Natural killer cell (primary cell): ENCODE measurements around the gene HECTD4. TPM values are rescaled to one million over a fixed set of nuclear protein-coding genes. Genes with fewer than 3 reads are reported as not detected.

ENCODE experiments used
- ATAC-seq, 3 donors: fragments of 150-1000 bp in 2 of 3; fragments of 200-7000 bp in 1 of 3; cut with Tn5 transposase; 1 replicate in 1 of 3; 2 replicates in 2 of 3; pipeline ENCODE4 v1.10.0; 2021; ENCODE audit warnings: mild to moderate bottlenecking in 2 of 3, moderate library complexity in 2 of 3
- DNase-seq, 2 donors: peaks; one replicate each; pipeline versions ENCODE4 v3.0.0 to v3.0.0-alpha.2; 2013 to 2021; ENCODE audit warnings: mixed read lengths in 1 of 2
- H3K27ac ChIP-seq: one replicate; pipeline ENCODE4 v1.5.1; 2013; ENCODE audit warnings: mild to moderate bottlenecking, low read length
- H3K27me3 ChIP-seq: one replicate; pipeline ENCODE4 v1.6.1; 2013; ENCODE audit warnings: low read length; ENCODE audit not compliant: control insufficient read depth, insufficient read depth
- H3K36me3 ChIP-seq: one replicate; pipeline ENCODE4 v1.6.1; 2013; ENCODE audit warnings: low read length; ENCODE audit not compliant: control insufficient read depth, insufficient read depth
- H3K4me1 ChIP-seq: one replicate; pipeline ENCODE4 v1.6.1; 2013; ENCODE audit warnings: low read length; ENCODE audit not compliant: control insufficient read depth, insufficient read depth
- H3K4me3 ChIP-seq: one replicate; pipeline ENCODE4 v1.5.1; 2013; ENCODE audit warnings: low read length
- H3K9me3 ChIP-seq: one replicate; pipeline ENCODE4 v1.6.1; 2013; ENCODE audit warnings: low read length; ENCODE audit not compliant: control insufficient read depth, insufficient read depth
- H3K27ac Mint-ChIP-seq, 2 donors: one replicate each; pipeline ENCODE4 v1.8.0; 2022; ENCODE audit warnings: mild to moderate bottlenecking in 2 of 2, mixed read lengths in 2 of 2, moderate library complexity in 1 of 2
- H3K27me3 Mint-ChIP-seq, 2 donors: one replicate each; pipeline ENCODE4 v1.8.0; 2022; ENCODE audit warnings: low read depth in 2 of 2, mixed read lengths in 2 of 2
- H3K36me3 Mint-ChIP-seq: one replicate; pipeline ENCODE4 v1.8.0; 2022; ENCODE audit warnings: mixed read lengths
- H3K4me1 Mint-ChIP-seq, 2 donors: one replicate each; pipeline ENCODE4 v1.8.0; 2022; ENCODE audit warnings: mixed read lengths in 2 of 2
- H3K4me3 Mint-ChIP-seq: one replicate; pipeline ENCODE4 v1.8.0; 2022; ENCODE audit warnings: mild to moderate bottlenecking, moderate library complexity, mixed read lengths
- H3K9me3 Mint-ChIP-seq, 2 donors: one replicate each; pipeline ENCODE4 v1.8.0; 2022; ENCODE audit warnings: mixed read lengths in 2 of 2
- WGBS: methylation state at CpG from one replicate; pipeline ENCODE4 v1.1.7; 2013; ENCODE audit warnings: missing lambda C conversion rate; ENCODE audit not compliant: insufficient coverage; 5-methylcytosine and 5-hydroxymethylcytosine counted together
- intact Hi-C: fragments of 100-400 bp; cut with micrococcal nuclease; formaldehyde crosslinking; loops from one replicate; pipeline ENCODE4 v1.14.2; 2022
- total RNA-seq, 4 donors: library from RNA; stranded (reverse); fragments of 120-200 nt in 1 of 4; gene quantifications; one replicate each; pipeline versions ENCODE4 v1.2.3 to v1.2.4, GENCODE V29; 2013 to 2022
- TF ChIP-seq, protein P1 (sequence below): fragments of 200-600 bp; IDR thresholded peaks from one replicate; pipeline ENCODE4 v1.8.0; 2022; ENCODE audit warnings: antibody characterized with exemption

Gene HECTD4
- total RNA-seq, 3 donors from 2014 or later (not counting 1 experiment from before 2014, with no cell fraction given) = 66.9 to 82.6 (median 79.2) TPM

DNA sequence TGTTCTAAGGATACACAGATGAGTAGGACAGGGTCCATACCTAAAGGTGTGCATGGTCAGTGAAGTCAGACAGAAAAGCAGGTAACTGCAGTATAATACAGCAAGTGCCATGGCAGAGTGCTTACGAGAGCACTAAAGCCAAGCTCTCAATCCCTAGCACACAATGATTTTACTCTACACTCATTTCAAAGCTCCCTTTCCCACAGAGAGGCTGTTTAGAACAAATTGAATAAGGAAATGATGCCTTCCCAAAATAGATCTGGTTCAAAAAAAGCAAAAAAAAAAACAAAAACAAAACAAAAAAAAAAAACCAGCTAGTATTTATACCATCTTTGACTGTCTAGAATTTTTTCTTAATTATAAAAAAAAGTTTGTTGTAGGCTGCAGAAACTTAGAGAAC lies 74.1 kb downstream of the HECTD4 start:
- intact Hi-C loops = no loop called here
- Mint-ChIP-seq H3K27ac (no peak overlapping the region), H3K4me1 (peaks cover 3% of the 10 kb centered on the region in 2 donors), H3K27me3 (no peaks in the 10 kb centered on the region), H3K4me3 (no peak overlapping the region), H3K9me3 (no peaks in the 10 kb centered on the region), H3K36me3 (peaks cover 13% of the 10 kb centered on the region)
- TF ChIP-seq, protein P1, sequence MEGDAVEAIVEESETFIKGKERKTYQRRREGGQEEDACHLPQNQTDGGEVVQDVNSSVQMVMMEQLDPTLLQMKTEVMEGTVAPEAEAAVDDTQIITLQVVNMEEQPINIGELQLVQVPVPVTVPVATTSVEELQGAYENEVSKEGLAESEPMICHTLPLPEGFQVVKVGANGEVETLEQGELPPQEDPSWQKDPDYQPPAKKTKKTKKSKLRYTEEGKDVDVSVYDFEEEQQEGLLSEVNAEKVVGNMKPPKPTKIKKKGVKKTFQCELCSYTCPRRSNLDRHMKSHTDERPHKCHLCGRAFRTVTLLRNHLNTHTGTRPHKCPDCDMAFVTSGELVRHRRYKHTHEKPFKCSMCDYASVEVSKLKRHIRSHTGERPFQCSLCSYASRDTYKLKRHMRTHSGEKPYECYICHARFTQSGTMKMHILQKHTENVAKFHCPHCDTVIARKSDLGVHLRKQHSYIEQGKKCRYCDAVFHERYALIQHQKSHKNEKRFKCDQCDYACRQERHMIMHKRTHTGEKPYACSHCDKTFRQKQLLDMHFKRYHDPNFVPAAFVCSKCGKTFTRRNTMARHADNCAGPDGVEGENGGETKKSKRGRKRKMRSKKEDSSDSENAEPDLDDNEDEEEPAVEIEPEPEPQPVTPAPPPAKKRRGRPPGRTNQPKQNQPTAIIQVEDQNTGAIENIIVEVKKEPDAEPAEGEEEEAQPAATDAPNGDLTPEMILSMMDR = no peak
- H3K4me3 ChIP-seq = no peak overlapping the region
- no peaks in the 10 kb centered on the region for H3K4me1 ChIP-seq
- no peaks in the 10 kb centered on the region for H3K27me3 ChIP-seq
- peaks cover 38% of the 10 kb centered on the region for H3K36me3 ChIP-seq
- no peak for ATAC-seq
- WGBS = 100% methylated on average over 1 of the region's 1 CpG
- H3K9me3 ChIP-seq = no peaks in the 10 kb centered on the region
- no peak for DNase-seq
- H3K27ac ChIP-seq = no peak overlapping the region

DNA sequence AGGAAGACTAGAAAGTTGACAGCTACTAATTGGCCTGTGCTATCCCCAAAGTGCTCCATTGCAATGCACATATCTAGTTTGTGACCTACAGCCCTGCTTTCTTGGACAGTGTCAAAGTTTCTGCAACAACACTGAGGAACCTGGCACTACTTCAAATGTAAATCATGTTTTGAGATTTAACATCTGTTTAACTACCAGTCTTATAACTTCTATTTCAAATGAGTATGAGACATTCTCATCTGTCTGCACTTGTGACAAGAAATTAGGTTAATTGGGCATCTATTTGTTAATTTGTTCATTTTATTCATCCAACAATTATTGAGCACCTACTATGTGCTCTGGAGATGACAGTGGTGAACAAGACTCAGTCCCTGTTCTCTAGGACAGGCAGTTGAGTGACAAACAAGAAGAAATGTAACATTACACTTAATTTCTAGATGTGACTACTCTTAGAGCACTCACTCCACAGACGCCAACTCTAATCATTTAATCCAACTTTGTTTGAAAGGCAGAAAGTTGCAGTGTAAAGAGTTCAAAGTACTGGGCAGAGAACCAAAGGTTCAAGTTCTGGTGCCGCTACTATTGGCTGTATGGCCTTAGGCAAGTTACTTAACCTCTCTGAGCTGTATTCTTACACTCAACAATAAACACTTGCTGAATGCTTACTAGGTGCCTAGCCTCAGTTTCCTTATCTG lies 74.8 kb downstream of the HECTD4 start:
- no peak for ATAC-seq
- Mint-ChIP-seq H3K4me1 (peaks cover 8 to 10% of the 10 kb centered on the region in 2 donors), H3K36me3 (peaks cover 20% of the 10 kb centered on the region), H3K27me3 (no peaks in the 10 kb centered on the region), H3K9me3 (no peaks in the 10 kb centered on the region), H3K27ac (no peak overlapping the region), H3K4me3 (no peak overlapping the region)
- TF ChIP-seq, protein P1 = no peak
- WGBS = 100% methylated on average over 1 of the region's 2 CpGs
- Histone ChIP-seq H3K27ac (no peak overlapping the region), H3K36me3 (peaks cover 31% of the 10 kb centered on the region), H3K27me3 (no peaks in the 10 kb centered on the region), H3K4me3 (no peak overlapping the region), H3K4me1 (no peaks in the 10 kb centered on the region), H3K9me3 (no peaks in the 10 kb centered on the region)
- intact Hi-C loops = no loop called here
- DNase-seq = no peak

- H3K27me3 Mint-ChIP-seq = no peaks in the 10 kb centered on the region
- Histone ChIP-seq H3K27ac (no peak overlapping the region), H3K4me1 (no peaks in the 10 kb centered on the region), H3K36me3 (peaks cover 24% of the 10 kb centered on the region), H3K4me3 (no peak overlapping the region), H3K9me3 (no peaks in the 10 kb centered on the region), H3K27me3 (no peaks in the 10 kb centered on the region)
- H3K36me3 Mint-ChIP-seq = peaks cover 22% of the 10 kb centered on the region
- TF ChIP-seq, protein P1 = no peak
- ATAC-seq (no peak), DNase-seq (no peak)
- H3K9me3 Mint-ChIP-seq = no peaks in the 10 kb centered on the region
- H3K4me1 Mint-ChIP-seq = peaks cover 8 to 10% of the 10 kb centered on the region in 2 donors
- H3K27ac Mint-ChIP-seq = peak overlapping the region in 1 of 2 donors; percentile 3
- intact Hi-C loops = no loop called here
- WGBS = 85% methylated on average over 3 of the region's 3 CpGs
- no peak overlapping the region for H3K4me3 Mint-ChIP-seq
Measured at GRCh38 chr12:112305951-112306350, 76.3 kb downstream of the HECTD4 start.

DNA sequence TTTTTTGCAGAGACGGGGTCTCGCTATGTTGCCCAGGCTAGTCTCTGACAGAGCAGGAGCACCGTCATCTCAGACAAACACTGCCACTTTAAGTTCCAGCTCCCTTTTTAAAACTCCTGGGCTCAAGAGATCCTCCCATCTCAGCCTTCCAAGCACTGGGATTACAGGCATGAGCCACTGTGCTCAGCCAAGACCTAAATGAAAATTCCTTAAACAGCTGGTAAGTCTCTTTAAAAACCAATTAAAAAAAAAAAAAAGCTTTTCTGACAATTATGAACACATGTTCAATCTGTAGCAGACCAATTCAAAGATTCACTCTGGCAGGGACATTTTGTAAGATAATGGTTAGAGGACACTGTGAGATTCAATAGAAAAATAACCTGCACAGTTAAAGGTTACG lies 77.8 kb downstream of the HECTD4 start:
- TF ChIP-seq, protein P1 = no peak
- 96% methylated on average over 4 of the region's 4 CpGs for WGBS
- H3K36me3 Mint-ChIP-seq = peaks cover 22% of the 10 kb centered on the region
- peaks cover 8 to 10% of the 10 kb centered on the region in 2 donors for H3K4me1 Mint-ChIP-seq
- no peak overlapping the region for H3K27ac ChIP-seq
- peaks cover 24% of the 10 kb centered on the region for H3K36me3 ChIP-seq
- DNase-seq (no peak), ATAC-seq (no peak)
- H3K9me3 Mint-ChIP-seq = no peaks in the 10 kb centered on the region
- no peaks in the 10 kb centered on the region for H3K4me1 ChIP-seq
- no peaks in the 10 kb centered on the region for H3K9me3 ChIP-seq
- no peak overlapping the region for H3K4me3 Mint-ChIP-seq
- H3K27ac Mint-ChIP-seq = no peak overlapping the region
- intact Hi-C loops = no loop called here
- no peaks in the 10 kb centered on the region for H3K27me3 Mint-ChIP-seq
- H3K4me3 ChIP-seq = no peak overlapping the region
- H3K27me3 ChIP-seq = no peaks in the 10 kb centered on the region
